Retinal pigment epithelial cell (primary cell): ENCODE data around the gene SYNDIG1.

Source experiments
- DNase-seq: peaks from one replicate; pipeline ENCODE4 v3.0.0-alpha.2; 2010; ENCODE audit warnings: low read depth
- H3K4me3 ChIP-seq: 2 replicates; pipeline ENCODE4 v1.5.1; 2011; ENCODE audit warnings: mild to moderate bottlenecking, low read length, control low read depth, moderate library complexity
- TF ChIP-seq, protein P1 (sequence below): conservative IDR thresholded peaks from 2 replicates; pipeline ENCODE4 v1.5.1; 2011; ENCODE audit warnings: low read depth, low read length, control low read depth, inconsistent platforms

Gene SYNDIG1

DNA sequence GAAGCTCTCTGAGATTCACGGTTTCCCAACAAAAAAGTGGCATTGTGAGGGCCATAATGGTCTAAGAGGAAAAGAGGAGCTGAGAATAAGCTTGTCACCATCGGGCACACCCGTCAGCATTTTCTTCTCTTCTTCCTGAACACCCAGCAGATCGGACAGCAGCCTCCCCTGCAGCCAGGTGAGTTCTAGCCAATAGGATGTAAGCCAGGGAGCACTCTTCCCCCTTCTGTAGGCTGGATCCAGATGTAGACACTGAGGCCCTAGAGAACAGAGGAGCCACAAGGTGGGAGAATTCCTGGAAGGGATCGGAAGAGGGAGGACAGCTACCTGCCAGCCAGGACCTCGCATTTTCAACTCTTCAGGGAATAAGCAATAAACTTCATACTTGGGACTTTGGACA is 228.0 kb downstream of the SYNDIG1 start:
- TF ChIP-seq, protein P1, sequence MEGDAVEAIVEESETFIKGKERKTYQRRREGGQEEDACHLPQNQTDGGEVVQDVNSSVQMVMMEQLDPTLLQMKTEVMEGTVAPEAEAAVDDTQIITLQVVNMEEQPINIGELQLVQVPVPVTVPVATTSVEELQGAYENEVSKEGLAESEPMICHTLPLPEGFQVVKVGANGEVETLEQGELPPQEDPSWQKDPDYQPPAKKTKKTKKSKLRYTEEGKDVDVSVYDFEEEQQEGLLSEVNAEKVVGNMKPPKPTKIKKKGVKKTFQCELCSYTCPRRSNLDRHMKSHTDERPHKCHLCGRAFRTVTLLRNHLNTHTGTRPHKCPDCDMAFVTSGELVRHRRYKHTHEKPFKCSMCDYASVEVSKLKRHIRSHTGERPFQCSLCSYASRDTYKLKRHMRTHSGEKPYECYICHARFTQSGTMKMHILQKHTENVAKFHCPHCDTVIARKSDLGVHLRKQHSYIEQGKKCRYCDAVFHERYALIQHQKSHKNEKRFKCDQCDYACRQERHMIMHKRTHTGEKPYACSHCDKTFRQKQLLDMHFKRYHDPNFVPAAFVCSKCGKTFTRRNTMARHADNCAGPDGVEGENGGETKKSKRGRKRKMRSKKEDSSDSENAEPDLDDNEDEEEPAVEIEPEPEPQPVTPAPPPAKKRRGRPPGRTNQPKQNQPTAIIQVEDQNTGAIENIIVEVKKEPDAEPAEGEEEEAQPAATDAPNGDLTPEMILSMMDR, result no peak
- no peak overlapping the region for H3K4me3 ChIP-seq
- DNase-seq, result no peak

DNA sequence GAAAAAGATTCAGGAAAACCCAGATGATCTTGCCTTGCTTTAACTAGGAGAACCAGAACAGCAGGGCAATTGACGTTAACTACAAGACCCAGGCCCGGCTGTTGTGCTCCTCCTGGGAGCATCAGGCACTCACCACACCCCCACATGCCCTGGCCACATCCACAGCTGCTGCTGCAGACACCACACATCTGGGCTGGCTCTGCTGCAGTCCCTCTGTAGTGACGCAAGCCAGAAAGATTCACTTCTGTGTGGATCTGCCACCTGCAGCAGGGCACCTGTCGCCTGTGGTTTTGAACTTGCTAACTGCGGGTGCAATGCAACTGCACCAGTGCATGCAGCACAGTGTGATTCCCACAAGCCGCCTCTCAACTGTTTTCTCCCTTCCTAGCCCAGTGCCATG is 228.8 kb downstream of the SYNDIG1 start:
- no peak overlapping the region for H3K4me3 ChIP-seq
- DNase-seq, result no peak
- TF ChIP-seq, protein P1, result no peak

DNA sequence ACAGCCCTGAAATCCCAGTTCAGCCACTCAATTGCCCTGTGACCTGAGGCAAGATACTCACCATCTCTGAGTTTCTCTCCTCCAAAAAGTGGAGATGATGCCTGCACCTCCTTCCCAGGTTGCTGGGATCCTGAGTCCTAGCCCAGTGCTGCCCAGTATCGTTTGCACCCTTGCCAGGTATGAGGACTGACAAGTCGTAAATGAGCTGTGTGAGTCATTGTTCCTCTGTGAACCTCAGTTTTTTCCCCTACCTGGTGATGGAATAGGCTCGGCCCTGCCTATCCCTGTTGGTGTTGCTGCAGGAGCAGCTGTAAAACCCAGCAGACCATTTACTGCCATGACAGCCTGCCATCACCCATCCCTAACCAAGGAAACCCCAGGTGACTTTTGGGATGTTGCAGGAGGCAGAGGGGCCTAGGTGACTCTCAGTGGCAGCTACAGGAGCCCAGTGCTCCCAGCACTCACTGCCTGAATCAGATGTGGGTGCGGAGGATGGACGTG is 229.3 kb downstream of the SYNDIG1 start:
- H3K4me3 ChIP-seq, result no peak overlapping the region
- no peak for DNase-seq
- TF ChIP-seq, protein P1, result no peak

DNA sequence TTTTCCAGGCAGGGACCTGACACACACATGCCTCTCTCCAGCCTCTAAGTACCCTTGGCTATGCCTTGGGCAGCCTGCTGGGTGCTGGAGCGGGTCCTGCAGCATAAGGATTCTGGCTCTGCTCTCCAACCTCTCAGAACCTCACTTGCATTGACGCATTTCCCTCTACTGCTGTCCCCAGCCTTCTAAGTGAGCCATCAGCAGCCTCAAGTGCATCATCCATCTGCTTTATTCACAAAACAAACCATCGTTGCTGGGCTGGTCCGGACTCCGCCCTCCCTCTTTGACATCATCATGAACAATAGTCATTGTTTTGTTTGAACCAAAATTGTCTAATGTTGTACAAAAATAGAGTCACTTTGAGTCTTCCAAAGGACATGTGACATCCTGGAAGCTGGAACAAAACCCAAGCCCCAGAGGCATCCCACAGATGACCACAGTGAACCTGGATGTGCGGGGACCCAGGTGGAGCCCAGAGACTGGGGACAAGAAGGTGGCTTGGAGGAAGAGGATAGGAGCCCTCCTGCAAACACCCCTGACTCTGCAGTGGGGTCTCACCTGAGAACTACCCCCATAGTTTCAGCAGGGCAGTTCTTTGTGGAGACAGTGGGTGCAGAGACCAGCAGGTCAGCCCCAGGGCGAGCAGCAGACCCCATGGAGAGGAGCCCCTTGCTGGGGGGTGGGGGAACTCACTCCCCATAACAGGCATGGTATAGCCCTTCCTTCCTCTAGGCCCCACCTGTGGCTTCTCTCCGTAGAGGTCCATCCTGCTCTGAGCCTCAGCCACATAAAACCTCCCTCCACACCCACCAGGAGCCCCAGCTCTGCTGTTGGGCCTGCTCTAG is 230.1 kb downstream of the SYNDIG1 start:
- H3K4me3 ChIP-seq, result no peak overlapping the region
- DNase-seq, result no peak
- TF ChIP-seq, protein P1, result no peak

DNA sequence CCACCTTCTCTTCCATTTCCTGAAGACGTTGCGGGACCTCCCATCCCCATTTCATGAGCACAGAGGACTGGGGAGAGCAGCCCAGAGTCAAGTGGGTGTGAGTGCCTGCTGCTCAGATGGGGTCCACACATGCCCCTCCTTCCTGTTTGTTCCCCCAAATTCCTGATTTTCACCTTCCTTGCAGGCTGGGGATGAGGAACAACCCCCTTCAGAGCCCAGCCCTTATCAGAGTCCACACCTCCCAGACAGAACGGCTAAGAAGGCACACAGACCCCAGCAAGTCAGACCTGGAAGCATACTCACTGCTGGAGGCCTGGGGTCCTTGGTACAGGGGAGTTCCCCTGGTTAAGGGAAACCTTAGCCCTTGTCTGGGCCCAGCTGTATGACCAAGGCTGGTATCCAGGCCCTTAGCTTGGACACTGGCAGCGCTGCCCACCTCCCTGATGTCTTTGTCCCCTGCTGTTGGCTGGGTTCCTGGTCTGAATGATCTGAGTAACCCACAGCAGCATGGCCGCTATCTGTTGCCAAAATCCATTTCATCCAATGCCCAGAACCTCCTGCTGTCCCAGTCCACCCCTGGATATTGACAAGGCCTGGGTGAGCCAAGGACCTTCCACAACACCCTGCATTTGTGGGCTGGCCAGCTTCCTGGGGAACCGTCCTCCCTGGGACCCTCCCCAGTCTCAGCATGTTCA is 230.9 kb downstream of the SYNDIG1 start:
- no peak for DNase-seq
- H3K4me3 ChIP-seq, result no peak overlapping the region
- TF ChIP-seq, protein P1, result no peak

DNA sequence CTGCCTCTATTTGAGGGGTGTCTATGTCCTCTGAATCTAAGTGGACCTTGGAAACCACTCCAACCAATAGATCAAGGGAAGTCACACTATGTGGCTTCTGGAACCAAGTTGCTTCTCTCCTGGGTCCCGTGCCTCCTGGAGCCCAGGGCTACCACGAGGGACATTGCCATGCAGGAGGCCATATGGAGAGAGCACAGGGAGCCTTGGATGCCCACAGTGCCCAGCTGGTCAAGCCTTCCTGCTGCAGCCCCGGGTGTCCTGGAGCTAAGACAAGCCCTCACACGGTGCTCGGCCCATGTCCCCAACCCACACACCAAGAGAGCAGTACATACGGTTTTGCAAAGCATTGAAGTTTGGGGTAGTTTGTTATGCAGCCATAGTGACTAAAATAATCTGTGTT is 231.6 kb downstream of the SYNDIG1 start:
- TF ChIP-seq, protein P1, result no peak

More for the DNA sequence above, 231.6 kb downstream of the SYNDIG1 start:
- no peak for DNase-seq
- H3K4me3 ChIP-seq, result no peak overlapping the region
